Mammary epithelial cell (primary cell): ENCODE measurements around the gene PKP3.

ENCODE experiments used
- EZH2 ChIP-seq: IDR thresholded peaks from 2 replicates; pipeline ENCODE4 v1.6.1; 2012; ENCODE audit warnings: low read length, inconsistent platforms, borderline replicate concordance
- TF ChIP-seq, protein P1 (sequence below), 2 donors: IDR thresholded peaks in 1 of 2; conservative IDR thresholded peaks in 1 of 2; 2 replicates each; pipeline ENCODE4 v1.5.1; 2011 to 2012; ENCODE audit warnings: inconsistent platforms in 2 of 2, low read length in 2 of 2, mild to moderate bottlenecking in 2 of 2, control low read depth in 1 of 2, low read depth in 1 of 2; ENCODE audit not compliant: insufficient read depth in 1 of 2; ENCODE audit errors: extremely low read depth in 1 of 2

DNA sequence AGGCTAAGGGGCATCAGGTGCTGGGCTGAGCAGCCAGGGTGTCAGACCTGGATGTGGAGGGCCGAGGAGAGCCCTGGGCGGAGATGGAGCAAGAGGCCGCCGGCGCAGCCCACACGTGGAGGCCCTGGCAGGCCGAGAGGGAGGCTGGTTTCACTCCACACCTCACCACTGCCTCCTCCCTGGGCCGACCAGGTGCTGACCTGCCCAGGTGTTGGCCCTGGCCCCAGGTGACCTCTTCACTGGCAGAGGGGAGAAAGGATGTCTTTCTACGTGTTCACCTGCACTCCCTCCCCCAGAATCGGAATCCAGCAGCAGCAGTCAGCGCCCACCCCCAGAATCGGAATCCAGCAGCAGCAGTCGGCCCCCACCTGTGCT, 47.0 kb downstream of the PKP3 start:
- no peak for TF ChIP-seq EZH2
- TF ChIP-seq, protein P1, sequence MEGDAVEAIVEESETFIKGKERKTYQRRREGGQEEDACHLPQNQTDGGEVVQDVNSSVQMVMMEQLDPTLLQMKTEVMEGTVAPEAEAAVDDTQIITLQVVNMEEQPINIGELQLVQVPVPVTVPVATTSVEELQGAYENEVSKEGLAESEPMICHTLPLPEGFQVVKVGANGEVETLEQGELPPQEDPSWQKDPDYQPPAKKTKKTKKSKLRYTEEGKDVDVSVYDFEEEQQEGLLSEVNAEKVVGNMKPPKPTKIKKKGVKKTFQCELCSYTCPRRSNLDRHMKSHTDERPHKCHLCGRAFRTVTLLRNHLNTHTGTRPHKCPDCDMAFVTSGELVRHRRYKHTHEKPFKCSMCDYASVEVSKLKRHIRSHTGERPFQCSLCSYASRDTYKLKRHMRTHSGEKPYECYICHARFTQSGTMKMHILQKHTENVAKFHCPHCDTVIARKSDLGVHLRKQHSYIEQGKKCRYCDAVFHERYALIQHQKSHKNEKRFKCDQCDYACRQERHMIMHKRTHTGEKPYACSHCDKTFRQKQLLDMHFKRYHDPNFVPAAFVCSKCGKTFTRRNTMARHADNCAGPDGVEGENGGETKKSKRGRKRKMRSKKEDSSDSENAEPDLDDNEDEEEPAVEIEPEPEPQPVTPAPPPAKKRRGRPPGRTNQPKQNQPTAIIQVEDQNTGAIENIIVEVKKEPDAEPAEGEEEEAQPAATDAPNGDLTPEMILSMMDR (conservative IDR thresholded peaks at IDR 0.05 in 1 of 2, IDR thresholded peaks at IDR 0.05 in 1 of 2; ENCODE audit: extremely low read depth in 1 of 2, insufficient read depth in 1 of 2, low read depth in 1 of 2, low read length in 2 of 2): no peak
